HEK293 (cell line): ENCODE data around the gene STAT3.

Experiments
- CTCF ChIA-PET: fragments of 350-600 bp; formaldehyde crosslinking; extraction: SDS; loops from one replicate; lab custom pipeline; 2021; ENCODE audit warnings: antibody characterized with exemption; lab: Yijun Ruan, JAX
- POLR2A ChIA-PET: fragments of 300-600 bp; formaldehyde crosslinking; extraction: SDS; loops from one replicate; lab custom pipeline; 2020; ENCODE audit warnings: antibody characterized with exemption, inconsistent platforms; lab: Yijun Ruan, JAX
- H3K27ac ChIP-seq: fragments of 200-500 bp; sonication (Bioruptor generic); 2 replicates; pipeline ENCODE4 v1.5.1; 2014; ENCODE audit warnings: low read depth, low read length, control low read depth, inconsistent platforms; ENCODE audit errors: extremely low read depth
- H3K36me3 ChIP-seq, 2 experiments: fragments of 200-500 bp in 1 of 2; sonication (Bioruptor generic) in 1 of 2; 1 replicate in 1 of 2; 2 replicates in 1 of 2; pipeline ENCODE4 v1.5.1; 2014 to 2017; ENCODE audit warnings: inconsistent platforms in 2 of 2, low read length in 2 of 2; ENCODE audit not compliant: control insufficient read depth in 2 of 2, insufficient read depth in 1 of 2
- H3K4me1 ChIP-seq: fragments of 200-500 bp; sonication (Bioruptor generic); 2 replicates; pipeline ENCODE4 v1.5.1; 2014; ENCODE audit warnings: mild to moderate bottlenecking, low read length, inconsistent platforms; ENCODE audit not compliant: control insufficient read depth, insufficient read depth
- H3K4me3 ChIP-seq: 2 replicates; pipeline ENCODE4 v1.5.1; 2011; ENCODE audit warnings: low read depth, mild to moderate bottlenecking, control low read depth, low read length, moderate library complexity
- H3K9me3 ChIP-seq: fragments of 200-500 bp; sonication (Bioruptor generic); 2 replicates; pipeline ENCODE4 v1.5.1; 2014; ENCODE audit warnings: low read depth, low read length, inconsistent platforms; ENCODE audit not compliant: control insufficient read depth, insufficient read depth
- KLF1 ChIP-seq: fragments of 450-650 bp; formaldehyde crosslinking; IDR thresholded peaks from 2 replicates; pipeline ENCODE4 v1.5.1; 2016; ENCODE audit warnings: missing biosample characterization, missing genetic modification characterization
- RBAK ChIP-seq: fragments of 450-650 bp; formaldehyde crosslinking; IDR thresholded peaks from 2 replicates; pipeline ENCODE4 v1.5.1; 2016; ENCODE audit warnings: missing biosample characterization, missing genetic modification characterization
- REPIN1 ChIP-seq: fragments of 450-650 bp; formaldehyde crosslinking; IDR thresholded peaks from 2 replicates; pipeline ENCODE4 v1.5.1; 2017; ENCODE audit warnings: missing biosample characterization, missing genetic modification characterization, low read depth
- SP3 ChIP-seq: fragments of 450-650 bp; formaldehyde crosslinking; IDR thresholded peaks from 2 replicates; pipeline ENCODE4 v1.5.1; 2016; ENCODE audit warnings: missing biosample characterization, missing genetic modification characterization
- TSHZ1 ChIP-seq: fragments of 450-650 bp; formaldehyde crosslinking; IDR thresholded peaks from 2 replicates; pipeline ENCODE4 v1.5.1; 2016; ENCODE audit warnings: missing biosample characterization, missing genetic modification characterization, borderline replicate concordance
- ZBTB21 ChIP-seq: fragments of 450-650 bp; formaldehyde crosslinking; IDR thresholded peaks from 2 replicates; pipeline ENCODE4 v1.5.1; 2017; ENCODE audit warnings: missing biosample characterization, missing genetic modification characterization
- ZBTB26 ChIP-seq: fragments of 450-650 bp; formaldehyde crosslinking; optimal IDR thresholded peaks from 2 replicates; pipeline ENCODE3; 2016; ENCODE audit warnings: missing biosample characterization, mild to moderate bottlenecking, missing genetic modification characterization
- ZBTB48 ChIP-seq: fragments of 450-650 bp; formaldehyde crosslinking; IDR thresholded peaks from 2 replicates; pipeline ENCODE4 v1.5.1; 2016; ENCODE audit warnings: missing biosample characterization, missing genetic modification characterization
- ZNF121 ChIP-seq: fragments of 450-650 bp; formaldehyde crosslinking; IDR thresholded peaks from 2 replicates; pipeline ENCODE4 v1.5.1; 2016; ENCODE audit warnings: missing biosample characterization, missing genetic modification characterization
- ZNF175 ChIP-seq: fragments of 450-650 bp; formaldehyde crosslinking; IDR thresholded peaks from 2 replicates; pipeline ENCODE4 v1.5.1; 2016; ENCODE audit warnings: missing biosample characterization, missing genetic modification characterization
- ZNF202 ChIP-seq: fragments of 450-650 bp; formaldehyde crosslinking; IDR thresholded peaks from 2 replicates; pipeline ENCODE4 v1.5.1; 2016; ENCODE audit warnings: missing biosample characterization, missing genetic modification characterization, borderline replicate concordance
- ZNF280C ChIP-seq: fragments of 450-650 bp; formaldehyde crosslinking; IDR thresholded peaks from 2 replicates; pipeline ENCODE4 v1.5.1; 2016; ENCODE audit warnings: missing biosample characterization, missing genetic modification characterization
- ZNF335 ChIP-seq: fragments of 450-650 bp; formaldehyde crosslinking; conservative IDR thresholded peaks from 2 replicates; pipeline ENCODE4 v1.5.1; 2016; ENCODE audit warnings: missing biosample characterization, missing genetic modification characterization
- ZNF449 ChIP-seq: fragments of 450-650 bp; formaldehyde crosslinking; IDR thresholded peaks from 2 replicates; pipeline ENCODE4 v1.5.1; 2017; ENCODE audit warnings: missing biosample characterization, mild to moderate bottlenecking, missing genetic modification characterization, moderate library complexity
- ZNF580 ChIP-seq: fragments of 450-650 bp; formaldehyde crosslinking; IDR thresholded peaks from 2 replicates; pipeline ENCODE4 v1.5.1; 2016; ENCODE audit warnings: missing biosample characterization, missing genetic modification characterization
- ZNF645 ChIP-seq: fragments of 450-650 bp; formaldehyde crosslinking; IDR thresholded peaks from 2 replicates; pipeline ENCODE4; 2016; ENCODE audit warnings: missing biosample characterization, missing genetic modification characterization
- ZNF670 ChIP-seq: fragments of 450-650 bp; formaldehyde crosslinking; IDR thresholded peaks from 2 replicates; pipeline ENCODE4 v1.5.1; 2016; ENCODE audit warnings: missing biosample characterization, missing genetic modification characterization, low read depth

Gene STAT3

GRCh38 chr17:42365136-42365535 is 23.1 kb downstream of the STAT3 start (continued):
- TF ChIP-seq REPIN1 (tag by site-specific recombination) (no peak), ZNF280C (tag by site-specific recombination) (no peak), ZNF449 (tag by site-specific recombination) (no peak), ZNF121 (no peak), ZBTB48 (tag by site-specific recombination) (no peak)

- ChIA-PET POLR2A (interaction anchor here (0.6 kb wide), 1 partner anchor 22 kb away, joined by 3 read pairs; no protein-coding TSS in a partner anchor), CTCF (interaction anchor here (1.0 kb wide), 1 partner anchor 12 kb away, joined by 4 read pairs; no protein-coding TSS in a partner anchor)
- TF ChIP-seq ZBTB26 (tag by site-specific recombination) = peak; percentile 18
- TF ChIP-seq ZNF175 (tag by site-specific recombination) = no peak
- TF ChIP-seq ZNF335 = no peak
- no peak for TF ChIP-seq KLF1 (tag by site-specific recombination)
- no peak for TF ChIP-seq ZNF202 (tag by site-specific recombination)
- no peak for TF ChIP-seq ZNF121
- TF ChIP-seq ZNF580 = no peak
- Histone ChIP-seq H3K9me3 (no peaks in the 10 kb centered on the region), H3K4me3 (no peak overlapping the region), H3K4me1 (peaks cover 13% of the 10 kb centered on the region), H3K27ac (no peak overlapping the region), H3K36me3 (no peaks in the 10 kb centered on the region; a peak in 1 of 3 replicates)
These were observed 24.3 kb downstream of the STAT3 start for GRCh38 chr17:42363767-42364585.

GRCh38 chr17:42363231-42363630 is 25.0 kb downstream of the STAT3 start:
- POLR2A ChIA-PET = interaction anchor here (0.5 to 1.3 kb wide), 2 partner anchors 60 to 63 kb away, joined by 3 to 8 read pairs; partner anchors contain the start of gene CAVIN1
- Histone ChIP-seq H3K36me3 (no peaks in the 10 kb centered on the region), H3K27ac (no peak overlapping the region), H3K4me3 (no peak overlapping the region), H3K9me3 (no peaks in the 10 kb centered on the region), H3K4me1 (peaks cover 13% of the 10 kb centered on the region)
- TF ChIP-seq ZNF645 (tag by site-specific recombination) (no peak), ZNF670 (tag by site-specific recombination) (no peak), TSHZ1 (tag by site-specific recombination) (no peak), RBAK (tag by site-specific recombination) (no peak), ZBTB21 (no peak), SP3 (tag by site-specific recombination) (no peak)
- CTCF ChIA-PET = no interaction called here
